Effector CD8-positive, alpha-beta T cell (primary cell): ENCODE data around the gene LMBRD1.
"Not testable (repeated sequence)": the region's sequence is repeated elsewhere in the genome, so short reads cannot be mapped to it uniquely, and the experiment has no call there.

Experiments
- DNase-seq: peaks from one replicate; lab custom pipeline; 2025; lab: John Stamatoyannopoulos, UW

LMBRD1 gene

GRCh38 chr6:69735027-69735426 is 61.8 kb downstream of the LMBRD1 start:
- DNase-seq, result no peak

DNA sequence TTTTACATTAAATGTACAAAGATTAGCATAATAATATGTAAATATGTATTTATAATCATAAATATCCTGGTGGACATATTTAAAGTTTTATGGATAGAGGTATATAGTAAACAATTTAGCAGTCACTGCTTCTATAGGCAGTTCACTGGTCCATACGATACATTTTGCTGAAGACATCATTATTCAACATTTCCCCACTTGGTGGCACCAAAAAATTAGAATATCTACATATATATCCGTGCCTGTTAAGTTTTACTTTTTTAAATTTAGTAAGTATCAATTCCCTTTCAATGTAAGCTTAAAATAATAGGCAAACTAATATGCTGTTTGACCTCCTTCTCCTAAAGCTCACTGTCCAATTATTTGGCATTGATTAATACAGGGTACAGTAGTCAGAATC is 64.2 kb downstream of the LMBRD1 start:
- DNase-seq, result no peak

GRCh38 chr6:69732045-69732444 is 64.8 kb downstream of the LMBRD1 start:
- no peak for DNase-seq

GRCh38 chr6:69729870-69730449 is 66.8 kb downstream of the LMBRD1 start:
- no peak for DNase-seq

GRCh38 chr6:69722683-69723082 is 74.1 kb downstream of the LMBRD1 start:
- no peak for DNase-seq

DNA sequence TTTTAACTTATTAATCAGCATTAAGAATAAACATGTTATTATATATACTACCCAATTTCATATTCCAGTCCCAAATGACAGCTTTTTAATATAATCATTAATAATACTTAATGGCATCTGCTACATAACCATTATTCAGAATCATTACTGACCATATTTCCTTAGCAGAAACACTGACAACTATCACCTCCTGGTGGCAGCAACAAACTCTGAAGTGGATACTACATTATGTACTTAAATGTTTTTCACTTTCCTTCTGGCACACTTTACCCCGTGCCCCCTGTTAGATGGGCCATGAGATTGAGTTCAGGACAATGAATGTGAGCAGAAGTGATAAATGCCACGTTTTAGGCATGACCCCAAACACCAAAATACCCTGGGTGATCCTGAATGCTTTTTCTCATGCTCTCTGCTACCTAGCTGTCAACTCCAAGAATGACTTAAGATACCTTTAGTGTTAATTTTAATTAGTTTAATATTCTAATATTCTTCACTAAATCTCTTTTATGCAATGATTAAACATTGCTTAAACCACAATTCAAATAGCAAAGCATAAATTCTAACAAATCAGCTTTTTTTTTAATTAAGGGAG is 77.1 kb downstream of the LMBRD1 start:
- no peak for DNase-seq

DNA sequence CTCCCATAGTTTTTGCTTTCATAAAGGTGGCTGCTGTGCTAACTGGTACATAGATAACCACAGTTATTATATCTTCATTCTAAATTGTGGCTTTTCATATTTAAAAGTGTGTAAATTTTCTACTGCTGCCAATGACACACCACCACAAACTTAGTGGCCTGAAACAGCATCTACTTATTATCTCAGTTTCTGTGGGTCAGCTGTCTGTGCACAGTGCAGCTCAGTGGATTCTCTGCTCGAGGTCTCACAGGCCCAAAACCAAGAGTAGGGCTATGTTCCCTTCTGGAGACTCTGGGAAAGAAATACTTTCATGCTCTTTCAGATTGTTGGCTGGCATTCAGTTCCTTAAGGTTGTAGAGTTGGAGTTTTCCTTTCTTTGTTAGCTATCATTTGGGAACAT is 90.1 kb downstream of the LMBRD1 start:
- no peak for DNase-seq

DNA sequence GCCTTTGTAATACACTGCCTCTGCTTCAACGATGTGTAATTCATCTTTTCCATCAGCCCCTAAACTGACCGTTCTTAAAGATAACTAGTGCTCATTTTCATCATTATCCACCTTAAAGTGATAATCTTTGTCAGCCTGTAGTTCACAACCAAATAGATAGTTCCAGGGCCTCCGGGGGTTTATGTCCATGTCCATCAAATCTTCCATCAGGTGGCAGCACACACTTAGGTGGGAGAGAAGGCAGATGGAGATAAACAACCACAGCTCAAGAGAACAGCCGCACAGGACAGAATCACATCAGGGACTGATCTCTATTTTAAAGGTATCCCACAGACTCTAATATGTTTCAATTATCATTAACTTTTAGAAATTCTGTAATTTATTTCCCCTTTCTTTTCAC is 90.9 kb downstream of the LMBRD1 start:
- DNase-seq, result no peak

DNA sequence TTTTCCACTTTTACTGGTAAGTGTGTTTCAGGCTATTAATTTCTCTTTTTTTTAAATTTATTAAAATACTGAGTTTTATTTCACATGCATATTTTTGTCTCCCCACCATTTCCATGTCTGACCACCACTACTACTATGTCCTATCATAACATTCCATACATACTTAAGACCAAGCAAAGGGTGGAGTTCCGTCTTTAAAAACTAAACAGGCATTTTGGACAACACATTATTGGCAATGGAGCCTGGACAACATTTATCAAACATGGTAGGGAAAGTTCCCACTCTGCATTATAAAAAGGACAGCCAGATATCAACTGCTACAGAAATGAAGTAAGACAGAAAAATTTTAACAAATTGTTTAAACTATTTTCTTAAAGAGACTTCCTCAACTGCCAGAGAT is 91.9 kb downstream of the LMBRD1 start:
- no peak for DNase-seq

DNA sequence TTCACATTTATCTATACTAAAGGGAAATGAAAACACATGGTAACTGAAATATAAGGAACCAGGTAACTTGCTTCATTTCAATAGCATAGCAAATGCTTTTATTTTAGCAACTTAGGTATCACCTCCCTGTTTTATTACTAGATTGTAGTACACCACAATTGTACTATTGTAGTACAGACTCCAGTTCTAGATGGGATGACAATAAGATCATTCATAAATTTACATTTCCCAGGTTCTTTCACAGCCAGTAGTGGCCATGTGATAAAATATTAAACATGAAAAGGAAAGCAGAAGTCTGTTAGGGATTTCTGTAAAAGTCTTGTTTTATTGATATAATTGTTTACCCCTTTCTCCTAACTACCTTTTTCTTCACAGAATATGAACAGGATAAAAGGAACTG is 97.2 kb downstream of the LMBRD1 start:
- DNase-seq, result no peak

GRCh38 chr6:69696273-69696672 is 100.5 kb downstream of the LMBRD1 start:
- DNase-seq, result no peak

DNA sequence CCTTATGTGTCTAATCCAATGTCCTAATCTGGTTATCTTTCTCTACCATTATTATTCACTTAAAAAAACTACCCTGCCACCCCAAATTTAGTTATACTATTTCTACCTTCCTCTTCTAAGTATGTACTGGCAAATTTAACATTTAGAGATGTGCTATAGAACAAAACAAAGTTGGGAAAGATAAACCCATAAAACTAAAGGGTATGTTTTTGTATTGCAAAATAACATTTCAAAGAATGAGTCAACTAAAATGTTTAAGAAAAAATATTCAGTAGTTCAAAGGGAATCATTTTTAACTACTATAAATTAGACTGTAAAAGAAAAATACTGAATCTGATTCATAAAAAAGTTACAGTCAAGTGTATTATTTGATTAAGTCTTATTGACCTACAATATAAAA is 103.0 kb downstream of the LMBRD1 start:
- DNase-seq, result no peak

GRCh38 chr6:69690986-69691385 is 105.8 kb downstream of the LMBRD1 start:
- no peak for DNase-seq

GRCh38 chr6:69680302-69680701 is 116.5 kb downstream of the LMBRD1 start:
- DNase-seq, result no peak

DNA sequence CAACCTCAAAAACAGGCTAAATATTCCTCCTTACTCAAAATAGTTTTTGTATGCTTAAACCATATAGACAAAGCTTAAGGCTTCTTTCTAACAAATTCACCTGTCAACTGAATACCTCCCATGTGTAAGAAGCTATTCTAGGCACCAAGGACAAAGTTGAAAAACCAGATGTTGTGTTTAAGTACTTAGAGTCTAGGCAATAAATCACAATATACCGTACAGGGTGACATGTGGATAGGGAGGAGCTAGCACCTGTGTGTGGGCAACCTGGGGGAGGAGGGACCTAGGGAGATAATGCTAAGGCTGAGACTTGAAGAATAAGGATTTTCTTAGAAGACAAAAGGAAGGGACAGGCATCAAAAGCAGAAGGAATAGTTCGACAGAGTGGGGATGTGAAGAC is 123.5 kb downstream of the LMBRD1 start:
- no peak for DNase-seq

GRCh38 chr6:69668916-69669315 is 127.9 kb downstream of the LMBRD1 start:
- no peak for DNase-seq

- DNase-seq, result not testable (repeated sequence)
Observed at GRCh38 chr6:69666779-69667178, 130.0 kb downstream of the LMBRD1 start.

DNA sequence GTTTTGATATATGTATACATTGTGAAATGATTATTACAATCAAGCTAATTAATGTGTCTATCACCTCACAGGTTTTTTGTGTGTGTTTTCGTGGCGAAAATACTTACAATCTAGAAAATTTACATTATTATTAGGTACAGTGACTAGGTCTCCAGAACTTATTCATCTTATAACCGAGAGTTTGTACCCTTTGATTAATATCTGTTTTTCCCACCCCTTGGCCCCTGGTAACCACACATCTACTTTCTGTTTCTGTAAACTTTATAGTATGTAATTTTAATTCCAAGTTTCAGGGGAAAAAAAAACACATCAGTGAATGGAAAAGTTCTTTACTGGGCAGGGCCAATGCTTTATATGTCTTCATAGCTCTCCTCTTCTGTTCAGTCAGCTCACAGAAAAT is 131.4 kb downstream of the LMBRD1 start:
- DNase-seq, result no peak

GRCh38 chr6:69664551-69664950 is 132.3 kb downstream of the LMBRD1 start:
- no peak for DNase-seq

- no peak for DNase-seq
Observed at GRCh38 chr6:69663215-69663614, 133.6 kb downstream of the LMBRD1 start.

DNA sequence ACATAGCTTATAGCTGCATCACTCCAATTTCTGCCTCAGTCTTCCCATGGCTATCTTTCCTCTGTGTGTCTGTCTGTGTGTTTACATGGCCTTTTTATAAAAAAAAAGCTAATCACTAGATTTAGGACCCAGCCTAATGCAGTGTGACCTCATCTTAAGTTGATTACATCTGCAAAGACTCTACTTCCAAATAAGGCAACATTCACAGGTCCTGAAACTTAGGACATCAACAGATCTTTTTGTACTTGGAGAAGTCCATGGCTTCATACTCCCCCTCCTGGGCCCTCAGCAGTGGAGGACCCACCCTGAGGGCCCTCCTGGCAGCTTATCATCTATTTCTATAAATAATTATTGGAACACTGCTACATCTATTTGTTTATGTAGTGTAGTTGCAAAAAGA is 146.1 kb downstream of the LMBRD1 start:
- no peak for DNase-seq

- DNase-seq, result no peak
Observed at GRCh38 chr6:69647726-69648125, 149.1 kb downstream of the LMBRD1 start.

DNA sequence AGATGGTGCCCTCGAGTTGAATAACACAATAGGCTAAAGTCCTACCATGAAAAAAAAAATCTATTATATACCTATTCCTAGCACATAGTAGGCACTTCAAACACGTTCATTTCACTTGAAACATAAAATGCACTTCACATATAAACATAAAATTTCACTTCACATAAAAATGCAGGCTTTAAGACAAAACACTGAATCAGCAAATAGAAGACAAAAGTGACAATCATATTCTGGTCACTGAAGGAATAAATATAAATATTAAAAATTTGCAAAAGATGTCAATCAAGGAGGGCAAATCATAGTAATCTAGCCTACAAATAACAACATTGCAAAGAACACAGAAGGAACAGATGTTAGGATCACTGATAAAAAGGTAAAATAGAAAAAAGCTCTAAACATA is 153.1 kb downstream of the LMBRD1 start:
- no peak for DNase-seq

GRCh38 chr6:69632932-69633331 is 163.9 kb downstream of the LMBRD1 start:
- no peak for DNase-seq
